GM12878 (cell line): ENCODE data around the gene IL4I1. TPM values are rescaled to one million over a fixed set of nuclear protein-coding genes. Genes with fewer than 3 reads are reported as not detected.

ENCODE experiments used
- BHLHE40 ChIP-seq, 2 experiments: fragments of 450-650 bp in 1 of 2; IDR thresholded peaks; 2 replicates each; pipeline ENCODE4 v1.6.1; 2011 to 2017; ENCODE audit warnings: low read depth in 2 of 2, borderline replicate concordance in 1 of 2, improper control_type of control experiment in 1 of 2, low read length in 1 of 2, mild to moderate bottlenecking in 1 of 2
- CREM ChIP-seq: IDR thresholded peaks from 2 replicates; pipeline ENCODE4 v1.6.1; 2014; ENCODE audit warnings: antibody characterized with exemption, low read depth
- DPF2 ChIP-seq: fragments of 450-650 bp; IDR thresholded peaks from 2 replicates; pipeline ENCODE4 v1.6.1; 2017; ENCODE audit warnings: mild to moderate bottlenecking
- EGR1 ChIP-seq, 2 experiments: IDR thresholded peaks; 1 replicate in 1 of 2; 2 replicates in 1 of 2; pipeline ENCODE4 v1.6.1; 2011 to 2012; ENCODE audit warnings: low read depth in 2 of 2, low read length in 2 of 2, borderline replicate concordance in 1 of 2, mild to moderate bottlenecking in 1 of 2, moderate library complexity in 1 of 2
- EP300 ChIP-seq, 2 experiments: fragments of 150-350 bp in 1 of 2; IDR thresholded peaks; 2 replicates each; pipeline ENCODE4 v1.6.1; 2011 to 2012; ENCODE audit warnings: low read depth in 2 of 2, low read length in 2 of 2, borderline replicate concordance in 1 of 2, improper control_type of control experiment in 1 of 2, inconsistent platforms in 1 of 2; ENCODE audit not compliant: control insufficient read depth in 1 of 2
- EZH2 ChIP-seq: IDR thresholded peaks from 2 replicates; pipeline ENCODE4 v1.6.1; 2012; ENCODE audit warnings: low read depth, mild to moderate bottlenecking, control low read depth, inconsistent platforms, low read length, borderline replicate concordance; ENCODE audit not compliant: control insufficient read depth
- HCFC1 ChIP-seq: fragments of 150-350 bp; IDR thresholded peaks from 2 replicates; pipeline ENCODE4 v1.6.1; 2014; ENCODE audit warnings: low read length
- HDGF ChIP-seq: fragments of 450-650 bp; IDR thresholded peaks from 2 replicates; pipeline ENCODE4 v1.6.1; 2016; ENCODE audit warnings: antibody characterized with exemption
- IRF3 ChIP-seq: fragments of 450-650 bp; IDR thresholded peaks from 2 replicates; pipeline ENCODE4 v1.6.1; 2014; ENCODE audit warnings: mild to moderate bottlenecking
- JUND ChIP-seq: IDR thresholded peaks from 2 replicates; pipeline ENCODE4 v1.6.1; 2012; ENCODE audit warnings: low read depth, mild to moderate bottlenecking, low read length, improper control_type of control experiment, moderate library complexity
- KAT2A ChIP-seq: conservative IDR thresholded peaks from 2 replicates; pipeline ENCODE4 v1.6.1; 2011; ENCODE audit warnings: low read depth, low read length; ENCODE audit not compliant: control insufficient read depth
- MTA3 ChIP-seq: IDR thresholded peaks from 2 replicates; pipeline ENCODE4 v1.6.1; 2012; ENCODE audit warnings: low read length, inconsistent platforms, borderline replicate concordance
- NBN ChIP-seq: fragments of 450-650 bp; IDR thresholded peaks from 2 replicates; pipeline ENCODE4 v1.6.1; 2016
- SPI1 ChIP-seq: IDR thresholded peaks from 2 replicates; pipeline ENCODE4 v1.6.1; 2011; ENCODE audit warnings: low read depth, mild to moderate bottlenecking, low read length, moderate library complexity, borderline replicate concordance; ENCODE audit not compliant: insufficient read depth
- STAT3 ChIP-seq: IDR thresholded peaks from 2 replicates; pipeline ENCODE4 v1.6.1; 2011; ENCODE audit warnings: low read depth, low read length, improper control_type of control experiment
- TAF1 ChIP-seq: IDR thresholded peaks from 2 replicates; pipeline ENCODE4 v1.6.1; 2011; ENCODE audit warnings: mild to moderate bottlenecking, low read depth, low read length, borderline replicate concordance
- TCF12 ChIP-seq: IDR thresholded peaks from 2 replicates; pipeline ENCODE4 v1.6.1; 2011; ENCODE audit warnings: low read depth, mild to moderate bottlenecking, low read length
- ZBTB11 ChIP-seq: fragments of 450-650 bp; formaldehyde crosslinking; IDR thresholded peaks from 2 replicates; pipeline ENCODE4 v1.5.0; 2022; ENCODE audit warnings: mild to moderate bottlenecking, missing genetic modification characterization
- ZNF217 ChIP-seq: fragments of 450-650 bp; IDR thresholded peaks from 2 replicates; pipeline ENCODE4 v1.6.1; 2017; ENCODE audit warnings: antibody characterized with exemption, mild to moderate bottlenecking
- ZNF622 ChIP-seq: fragments of 450-650 bp; IDR thresholded peaks from 2 replicates; pipeline ENCODE4 v1.6.1; 2017; ENCODE audit warnings: mild to moderate bottlenecking, inconsistent platforms
- ZSCAN29 ChIP-seq: fragments of 450-650 bp; IDR thresholded peaks from 2 replicates; pipeline ENCODE4 v1.6.1; 2017; ENCODE audit warnings: mild to moderate bottlenecking, moderate library complexity
- polyA plus RNA-seq, 11 experiments: library from polyadenylated mRNA; depleted of rRNA in 4 of 11; unstranded in 6 of 11; stranded (reverse) in 5 of 11; fragments of >200 nt; fragmentation: Nextera tagmentation in 4 of 11; fragmentation: Illumina TruSeq in 1 of 11; extraction: Ambion mirVana in 4 of 11; extraction: Trizol in 1 of 11; gene quantifications; 1 replicate in 1 of 11; 2 replicates in 10 of 11; pipeline versions ENCODE4 v1.2.1 to v1.2.3, GENCODE V29; 2011 to 2016; ENCODE audit warnings: inconsistent platforms in 2 of 11, missing spikeins in 2 of 11, low read depth in 1 of 11
- total RNA-seq, 4 experiments: library from RNA; depleted of rRNA in 3 of 4; stranded (reverse); fragments of >200 nt in 3 of 4; fragmentation: Illumina TruSeq in 1 of 4; extraction: Trizol in 1 of 4; gene quantifications; 2 replicates each; pipeline versions ENCODE4 v1.2.1 to v1.2.3, GENCODE V29; 2013 to 2021
- TF ChIP-seq, protein P1 (sequence below): IDR thresholded peaks from 2 replicates; pipeline ENCODE4 v1.6.1; 2011; ENCODE audit warnings: low read depth, low read length, improper control_type of control experiment, borderline replicate concordance
- TF ChIP-seq, protein P2 (sequence below): fragments of 450-650 bp; IDR thresholded peaks from 2 replicates; pipeline ENCODE4 v1.6.1; 2017; ENCODE audit warnings: mild to moderate bottlenecking, moderate library complexity

IL4I1 gene
- total and polyA plus RNA-seq, 10 of the 15 experiments (the other 5 are each of a cell fraction or from before 2014, with no cell fraction given): 0.62 to 83.8 (median 42.8) TPM

DNA sequence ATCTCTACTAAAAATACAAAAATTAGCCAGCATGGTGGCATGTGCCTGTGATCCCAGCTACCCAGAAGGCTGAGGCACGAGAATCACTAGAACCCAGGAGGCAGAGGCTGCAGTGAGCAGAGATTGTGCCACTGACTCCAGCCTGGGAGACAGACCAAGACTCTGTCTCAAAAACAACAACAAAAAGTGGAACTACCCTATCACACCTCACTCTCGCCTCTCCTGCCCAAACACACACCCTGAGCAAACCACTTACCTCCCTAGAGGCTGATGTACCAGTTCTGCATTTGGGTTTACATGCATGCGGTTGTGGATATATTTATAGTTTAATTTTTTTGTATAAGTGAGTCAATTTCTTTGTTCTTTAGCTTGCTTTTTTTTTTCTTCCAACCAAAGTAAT lies 53.4 kb downstream of the IL4I1 start (continued):
- TF ChIP-seq KAT2A (no peak), SPI1 (peak; percentile 88), ZSCAN29 (no peak), STAT3 (no peak), EP300 (IDR thresholded peaks at IDR 0.05; ENCODE audit: borderline replicate concordance in 1 of 2, control insufficient read depth in 1 of 2, low read depth in 2 of 2, low read length in 2 of 2) (peak; percentile 52 to 53; a peak in 2 of 4 replicates), NBN (peak; percentile 68), MTA3 (no peak), IRF3 (no peak), BHLHE40 (IDR thresholded peaks at IDR 0.05; ENCODE audit: borderline replicate concordance in 1 of 2, low read depth in 2 of 2, low read length in 1 of 2) (peak; percentile 48 to 70; a peak in 3 of 4 replicates), TCF12 (no peak), HDGF (peak; percentile 63), EZH2 (no peak), ZNF217 (no peak), CREM (no peak), JUND (no peak), HCFC1 (no peak), ZBTB11 (no peak), TAF1 (no peak), DPF2 (peak; percentile 58), EGR1 (IDR thresholded peaks at IDR 0.05; ENCODE audit: borderline replicate concordance in 1 of 2, low read depth in 2 of 2, low read length in 2 of 2) (no peak), ZNF622 (no peak)
- TF ChIP-seq, protein P1, sequence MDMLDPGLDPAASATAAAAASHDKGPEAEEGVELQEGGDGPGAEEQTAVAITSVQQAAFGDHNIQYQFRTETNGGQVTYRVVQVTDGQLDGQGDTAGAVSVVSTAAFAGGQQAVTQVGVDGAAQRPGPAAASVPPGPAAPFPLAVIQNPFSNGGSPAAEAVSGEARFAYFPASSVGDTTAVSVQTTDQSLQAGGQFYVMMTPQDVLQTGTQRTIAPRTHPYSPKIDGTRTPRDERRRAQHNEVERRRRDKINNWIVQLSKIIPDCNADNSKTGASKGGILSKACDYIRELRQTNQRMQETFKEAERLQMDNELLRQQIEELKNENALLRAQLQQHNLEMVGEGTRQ: no peak
- TF ChIP-seq, protein P2, sequence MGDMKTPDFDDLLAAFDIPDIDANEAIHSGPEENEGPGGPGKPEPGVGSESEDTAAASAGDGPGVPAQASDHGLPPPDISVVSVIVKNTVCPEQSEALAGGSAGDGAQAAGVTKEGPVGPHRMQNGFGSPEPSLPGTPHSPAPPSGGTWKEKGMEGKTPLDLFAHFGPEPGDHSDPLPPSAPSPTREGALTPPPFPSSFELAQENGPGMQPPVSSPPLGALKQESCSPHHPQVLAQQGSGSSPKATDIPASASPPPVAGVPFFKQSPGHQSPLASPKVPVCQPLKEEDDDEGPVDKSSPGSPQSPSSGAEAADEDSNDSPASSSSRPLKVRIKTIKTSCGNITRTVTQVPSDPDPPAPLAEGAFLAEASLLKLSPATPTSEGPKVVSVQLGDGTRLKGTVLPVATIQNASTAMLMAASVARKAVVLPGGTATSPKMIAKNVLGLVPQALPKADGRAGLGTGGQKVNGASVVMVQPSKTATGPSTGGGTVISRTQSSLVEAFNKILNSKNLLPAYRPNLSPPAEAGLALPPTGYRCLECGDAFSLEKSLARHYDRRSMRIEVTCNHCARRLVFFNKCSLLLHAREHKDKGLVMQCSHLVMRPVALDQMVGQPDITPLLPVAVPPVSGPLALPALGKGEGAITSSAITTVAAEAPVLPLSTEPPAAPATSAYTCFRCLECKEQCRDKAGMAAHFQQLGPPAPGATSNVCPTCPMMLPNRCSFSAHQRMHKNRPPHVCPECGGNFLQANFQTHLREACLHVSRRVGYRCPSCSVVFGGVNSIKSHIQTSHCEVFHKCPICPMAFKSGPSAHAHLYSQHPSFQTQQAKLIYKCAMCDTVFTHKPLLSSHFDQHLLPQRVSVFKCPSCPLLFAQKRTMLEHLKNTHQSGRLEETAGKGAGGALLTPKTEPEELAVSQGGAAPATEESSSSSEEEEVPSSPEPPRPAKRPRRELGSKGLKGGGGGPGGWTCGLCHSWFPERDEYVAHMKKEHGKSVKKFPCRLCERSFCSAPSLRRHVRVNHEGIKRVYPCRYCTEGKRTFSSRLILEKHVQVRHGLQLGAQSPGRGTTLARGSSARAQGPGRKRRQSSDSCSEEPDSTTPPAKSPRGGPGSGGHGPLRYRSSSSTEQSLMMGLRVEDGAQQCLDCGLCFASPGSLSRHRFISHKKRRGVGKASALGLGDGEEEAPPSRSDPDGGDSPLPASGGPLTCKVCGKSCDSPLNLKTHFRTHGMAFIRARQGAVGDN: no peak
